Esophagus muscularis mucosa (tissue), 4 donors: ENCODE data around the gene KCNAB2.

ENCODE experiments used
- EP300 ChIP-seq: sonication (generic); formaldehyde crosslinking; IDR thresholded peaks from one replicate; pipeline ENCODE4 v1.6.1; 2017; ENCODE audit warnings: antibody characterized with exemption
- POLR2A ChIP-seq: fragments of 450-650 bp; IDR thresholded peaks from one replicate; pipeline ENCODE4 v1.6.1; 2017; ENCODE audit warnings: antibody characterized with exemption, moderate library complexity, mild to moderate bottlenecking, low read depth
- POLR2AphosphoS5 ChIP-seq, 2 donors: sonication (generic); formaldehyde crosslinking; IDR thresholded peaks; one replicate each; pipeline ENCODE4 v1.6.1; 2017; ENCODE audit warnings: antibody characterized with exemption in 2 of 2
- TF ChIP-seq, protein P1 (sequence below), 3 experiments: fragments of 200-600 bp in 2 of 3; fragments of 450-650 bp in 1 of 3; sonication (generic) in 2 of 3; IDR thresholded peaks; one replicate each; pipeline ENCODE4 v1.5.1; 2017 to 2019; ENCODE audit warnings: antibody characterized with exemption in 3 of 3, mild to moderate bottlenecking in 2 of 3, moderate library complexity in 1 of 3

- no peak for TF ChIP-seq POLR2AphosphoS5 (IDR thresholded peaks at IDR 0.05)
- TF ChIP-seq POLR2A: no peak
- TF ChIP-seq, protein P1, sequence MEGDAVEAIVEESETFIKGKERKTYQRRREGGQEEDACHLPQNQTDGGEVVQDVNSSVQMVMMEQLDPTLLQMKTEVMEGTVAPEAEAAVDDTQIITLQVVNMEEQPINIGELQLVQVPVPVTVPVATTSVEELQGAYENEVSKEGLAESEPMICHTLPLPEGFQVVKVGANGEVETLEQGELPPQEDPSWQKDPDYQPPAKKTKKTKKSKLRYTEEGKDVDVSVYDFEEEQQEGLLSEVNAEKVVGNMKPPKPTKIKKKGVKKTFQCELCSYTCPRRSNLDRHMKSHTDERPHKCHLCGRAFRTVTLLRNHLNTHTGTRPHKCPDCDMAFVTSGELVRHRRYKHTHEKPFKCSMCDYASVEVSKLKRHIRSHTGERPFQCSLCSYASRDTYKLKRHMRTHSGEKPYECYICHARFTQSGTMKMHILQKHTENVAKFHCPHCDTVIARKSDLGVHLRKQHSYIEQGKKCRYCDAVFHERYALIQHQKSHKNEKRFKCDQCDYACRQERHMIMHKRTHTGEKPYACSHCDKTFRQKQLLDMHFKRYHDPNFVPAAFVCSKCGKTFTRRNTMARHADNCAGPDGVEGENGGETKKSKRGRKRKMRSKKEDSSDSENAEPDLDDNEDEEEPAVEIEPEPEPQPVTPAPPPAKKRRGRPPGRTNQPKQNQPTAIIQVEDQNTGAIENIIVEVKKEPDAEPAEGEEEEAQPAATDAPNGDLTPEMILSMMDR (IDR thresholded peaks at IDR 0.05): no peak
- no peak for TF ChIP-seq EP300
These were observed 22.4 kb downstream of the KCNAB2 start for GRCh38 chr1:6068073-6068472.
